ES-I3 (cell line): Measurements from ENCODE around the gene DNAH3.
"Not testable (repeated sequence)": the region's sequence is repeated elsewhere in the genome, so short reads cannot be mapped to it uniquely, and the experiment has no call there.

ENCODE experiments used
- H3K36me3 ChIP-seq: 2 replicates; pipeline ENCODE4 v1.6.1; 2013; ENCODE audit warnings: mild to moderate bottlenecking, low read length, control low read depth, moderate library complexity; ENCODE audit not compliant: insufficient read depth
- H3K4me1 ChIP-seq: 2 replicates; pipeline ENCODE4 v1.6.1; 2013; ENCODE audit warnings: mild to moderate bottlenecking, control low read depth, low read length; ENCODE audit not compliant: insufficient read depth
- H3K9ac ChIP-seq: 2 replicates; pipeline ENCODE4 v1.6.1; 2013; ENCODE audit warnings: low read depth, mild to moderate bottlenecking, low read length, moderate library complexity
- H3K9me3 ChIP-seq: 2 replicates; pipeline ENCODE4 v1.6.1; 2013; ENCODE audit warnings: mild to moderate bottlenecking, low read length, moderate library complexity; ENCODE audit not compliant: control insufficient read depth, insufficient read depth

The DNAH3 gene

DNA sequence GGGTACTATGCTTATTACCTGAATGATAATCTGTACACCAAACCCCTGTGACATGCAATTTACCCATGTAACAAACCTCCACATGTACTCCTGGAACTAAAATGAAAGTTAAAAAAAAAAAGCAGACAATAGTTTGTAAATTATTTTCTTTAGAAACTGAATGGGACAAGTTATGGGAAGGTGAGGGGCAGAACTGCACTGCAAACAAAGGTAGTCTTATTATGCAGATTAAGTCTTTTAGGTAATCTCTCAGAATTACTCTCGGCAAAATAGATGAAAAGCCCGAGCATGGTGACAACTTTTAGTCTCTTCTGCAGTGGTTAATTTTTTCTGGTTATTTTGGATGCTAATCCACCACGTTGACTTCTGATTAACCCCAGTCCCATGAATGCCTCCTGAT, 33.3 kb upstream of the DNAH3 start:
- H3K9ac ChIP-seq: no peak overlapping the region
- peaks cover 2% of the 10 kb centered on the region; the same call in 1 of the 2 replicates for H3K9me3 ChIP-seq
- H3K4me1 ChIP-seq: no peaks in the 10 kb centered on the region; the same call in 1 of the 2 replicates
- H3K36me3 ChIP-seq: peaks cover 22% of the 10 kb centered on the region

DNA sequence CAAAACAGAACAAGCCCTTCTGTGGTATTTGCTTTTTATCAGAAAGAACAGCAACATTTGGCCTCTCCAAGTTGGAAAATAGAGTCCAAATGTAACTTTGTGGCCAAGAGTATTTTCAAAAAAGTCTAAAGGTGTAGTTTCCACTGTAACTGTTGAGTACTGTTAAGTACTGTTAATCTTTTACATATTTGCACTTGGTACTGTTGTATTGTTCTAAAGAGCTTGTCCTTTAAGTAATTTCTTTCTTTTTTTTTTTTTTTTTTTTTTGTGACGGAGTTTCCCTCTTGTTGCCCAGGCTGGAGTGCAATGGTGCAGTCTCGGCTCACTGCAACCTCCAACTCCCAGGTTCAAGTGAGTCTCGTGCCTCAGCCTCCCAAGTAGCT, 29.3 kb upstream of the DNAH3 start:
- Histone ChIP-seq H3K9me3 (peaks cover 10% of the 10 kb centered on the region; the same call in 1 of the 2 replicates), H3K36me3 (peaks cover 41% of the 10 kb centered on the region), H3K9ac (no peak overlapping the region), H3K4me1 (no peaks in the 10 kb centered on the region)

DNA sequence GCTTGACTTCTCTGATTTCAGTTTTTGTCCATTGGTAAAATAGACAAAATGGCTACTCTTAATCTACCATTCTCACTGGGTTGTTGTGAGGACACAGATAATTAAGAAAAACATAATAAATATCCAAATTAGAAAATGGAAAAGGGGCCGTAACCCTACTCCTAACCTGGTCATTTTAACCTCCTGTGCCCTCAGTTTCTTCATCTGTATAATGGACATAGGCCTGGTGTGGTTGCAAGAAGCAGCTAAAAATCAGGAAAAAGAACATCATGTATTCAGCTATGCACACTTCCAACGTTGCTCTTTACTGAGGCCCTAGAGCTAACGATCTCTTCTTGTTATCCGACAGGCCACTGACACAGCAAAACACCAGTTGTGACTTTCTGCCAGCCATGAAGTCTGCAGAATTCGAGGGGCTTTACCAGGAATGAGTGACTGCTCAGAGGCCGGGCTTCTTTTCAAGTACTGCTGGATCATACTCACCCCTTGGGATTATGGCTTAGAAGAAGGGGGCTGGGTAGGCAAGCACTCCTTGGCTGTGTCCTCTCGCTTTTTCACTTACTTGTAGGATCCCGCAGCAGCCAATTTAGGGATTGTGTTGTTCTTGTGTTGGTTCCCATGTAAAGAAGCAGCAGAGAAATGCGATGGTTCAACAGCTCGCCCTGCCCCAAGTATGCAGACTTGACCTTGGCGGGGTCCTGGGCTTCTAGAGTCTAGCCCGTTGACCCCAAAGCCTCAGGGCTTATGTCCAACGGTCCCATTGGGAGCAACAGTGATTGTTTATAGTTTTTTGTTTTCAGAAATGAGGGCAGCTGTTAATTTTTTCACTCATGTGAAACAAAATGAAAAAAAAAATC, 28.7 kb upstream of the DNAH3 start:
- Histone ChIP-seq H3K9me3 (peaks cover 10% of the 10 kb centered on the region; the same call in 1 of the 2 replicates), H3K36me3 (peaks cover 45% of the 10 kb centered on the region)

DNA sequence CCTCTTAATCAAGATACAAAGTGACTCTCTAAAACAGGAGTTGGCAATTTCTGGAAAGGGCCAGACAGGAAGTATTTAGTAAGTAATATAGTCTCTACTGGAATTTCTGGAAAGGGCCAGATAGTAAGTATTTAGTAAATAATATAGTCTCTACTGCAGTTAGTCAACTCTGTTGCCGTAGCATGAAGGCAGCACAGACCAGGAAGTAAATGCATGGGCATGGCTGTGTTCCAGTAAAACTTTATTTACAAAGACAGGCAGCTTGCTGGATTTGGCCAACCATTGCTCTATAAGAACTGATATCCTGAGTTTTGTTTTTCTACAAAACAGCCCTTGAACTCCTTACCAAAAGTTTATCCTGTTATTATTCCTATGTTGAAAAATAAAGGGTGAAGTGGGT, 24.8 kb upstream of the DNAH3 start:
- H3K9ac ChIP-seq: no peak overlapping the region
- H3K36me3 ChIP-seq: peaks cover 49% of the 10 kb centered on the region
- peaks cover 8% of the 10 kb centered on the region; the same call in 1 of the 2 replicates for H3K9me3 ChIP-seq
- no peaks in the 10 kb centered on the region for H3K4me1 ChIP-seq

More for the DNA sequence above, 28.7 kb upstream of the DNAH3 start:
- no peaks in the 10 kb centered on the region for H3K4me1 ChIP-seq
- no peak overlapping the region for H3K9ac ChIP-seq

DNA sequence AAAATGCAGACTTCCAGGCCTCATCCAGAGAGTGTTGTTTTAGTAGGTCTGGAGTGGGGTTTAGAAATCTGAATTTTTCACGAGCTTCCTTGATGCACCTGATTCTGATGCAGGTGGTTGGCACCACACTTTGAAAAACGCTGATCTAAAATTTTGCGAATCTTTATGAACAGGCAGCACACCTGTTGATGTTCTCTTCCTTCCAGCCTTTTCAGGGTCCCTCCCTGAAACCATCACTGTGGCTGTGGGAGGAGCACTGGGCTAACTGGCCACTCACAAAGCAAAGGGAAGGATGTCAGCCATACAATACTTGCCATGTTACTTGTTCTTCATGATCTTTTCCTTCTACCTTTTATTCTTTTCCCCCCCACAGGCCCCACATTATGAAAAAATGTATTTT, 22.0 kb upstream of the DNAH3 start:
- H3K36me3 ChIP-seq: peaks cover 36% of the 10 kb centered on the region
- no peak overlapping the region for H3K9ac ChIP-seq
- H3K4me1 ChIP-seq: no peaks in the 10 kb centered on the region
- H3K9me3 ChIP-seq: no peaks in the 10 kb centered on the region

DNA sequence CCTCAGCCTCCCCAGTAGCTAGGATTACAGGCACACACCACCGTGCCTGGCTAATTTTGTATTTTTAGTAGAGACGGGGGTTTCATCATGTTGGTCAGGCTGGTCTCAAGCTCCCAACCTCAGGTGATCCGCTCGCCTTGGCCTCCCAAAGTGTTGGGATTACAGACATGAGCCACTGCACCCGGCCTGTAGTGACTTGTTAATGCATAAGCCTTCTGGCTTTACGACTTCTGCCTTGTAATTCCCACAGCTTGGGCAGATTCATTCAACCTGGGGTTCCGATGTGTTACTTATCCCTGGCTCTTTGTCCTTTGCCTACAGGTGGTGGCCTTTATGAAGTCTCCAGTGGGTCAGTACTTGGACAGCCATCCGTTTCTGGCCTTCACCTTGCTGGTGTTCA, 19.5 kb upstream of the DNAH3 start:
- peaks cover 24% of the 10 kb centered on the region for H3K36me3 ChIP-seq
- H3K9ac ChIP-seq, H3K4me1 ChIP-seq, H3K9me3 ChIP-seq: not testable (repeated sequence)

DNA sequence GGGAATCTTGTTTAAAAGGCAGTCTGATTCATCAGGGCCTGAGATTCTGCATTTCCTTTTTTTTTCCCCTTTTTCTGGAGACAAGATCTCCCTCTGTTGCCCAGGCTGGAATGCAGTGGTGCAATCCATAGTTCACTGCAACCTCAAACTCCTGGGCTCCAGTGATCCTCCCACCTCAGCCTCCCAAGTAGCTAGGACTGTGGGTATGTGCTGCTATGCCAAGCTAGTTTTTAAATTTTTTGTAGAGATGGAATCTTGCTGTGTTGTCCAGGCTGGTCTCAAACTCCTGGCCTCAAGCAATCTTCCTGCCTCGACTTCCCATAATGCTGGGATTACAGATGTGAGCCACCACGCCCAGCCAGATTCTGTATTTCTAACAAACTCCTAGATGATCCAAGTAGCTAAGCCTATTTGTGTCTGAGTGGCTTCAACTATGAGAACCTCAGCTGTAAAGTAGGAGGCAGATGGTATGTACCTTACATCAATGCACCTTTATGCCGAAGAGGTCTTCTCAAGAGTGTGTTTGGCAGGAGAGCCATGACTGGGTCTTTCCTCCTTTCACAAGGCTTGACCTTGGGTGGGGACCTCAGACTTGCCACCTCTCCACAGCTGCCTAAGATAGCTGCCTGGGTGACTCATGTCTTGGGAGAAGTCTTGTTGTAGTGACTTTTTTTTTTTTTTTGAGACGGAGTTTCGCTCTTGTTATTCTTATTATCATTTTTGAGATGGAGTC, 18.8 kb upstream of the DNAH3 start:
- H3K9ac ChIP-seq: no peak overlapping the region
- peaks cover 19% of the 10 kb centered on the region; the same call in 1 of the 2 replicates for H3K36me3 ChIP-seq
- no peaks in the 10 kb centered on the region for H3K4me1 ChIP-seq
- no peaks in the 10 kb centered on the region for H3K9me3 ChIP-seq

DNA sequence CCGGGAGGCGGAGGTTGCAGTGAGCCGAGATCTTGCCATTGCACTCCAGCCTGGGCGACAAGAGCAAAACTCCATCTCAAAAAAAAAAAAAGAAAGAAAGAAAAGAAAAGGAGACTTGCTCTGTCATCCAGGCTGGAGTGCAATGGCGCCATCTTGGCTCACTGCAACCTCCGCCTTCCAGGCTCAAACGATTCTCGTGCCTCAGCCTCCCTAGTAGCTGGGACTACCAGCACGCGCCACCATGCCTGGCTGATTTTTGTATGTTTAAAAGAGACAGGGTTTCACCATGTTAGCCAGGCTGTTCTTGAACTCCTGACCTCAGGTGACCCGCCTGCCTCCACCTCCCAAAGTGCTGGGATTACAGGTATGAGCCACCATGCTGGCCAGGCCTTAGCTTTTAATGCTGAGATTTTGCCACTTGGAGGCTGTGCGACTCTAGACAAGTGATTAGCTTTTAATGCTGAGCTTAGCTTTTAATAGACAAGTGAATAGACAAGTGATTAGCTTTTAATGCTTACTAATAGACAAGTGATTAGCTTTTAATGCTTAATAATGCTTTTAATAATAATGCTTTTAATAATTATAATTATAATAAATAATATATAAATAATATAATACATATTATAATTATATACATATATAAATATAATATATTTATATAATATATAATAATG, 17.4 kb upstream of the DNAH3 start:
- no peak overlapping the region for H3K9ac ChIP-seq
- H3K4me1 ChIP-seq: no peaks in the 10 kb centered on the region
- H3K9me3 ChIP-seq: no peaks in the 10 kb centered on the region
- peaks cover 18% of the 10 kb centered on the region for H3K36me3 ChIP-seq

DNA sequence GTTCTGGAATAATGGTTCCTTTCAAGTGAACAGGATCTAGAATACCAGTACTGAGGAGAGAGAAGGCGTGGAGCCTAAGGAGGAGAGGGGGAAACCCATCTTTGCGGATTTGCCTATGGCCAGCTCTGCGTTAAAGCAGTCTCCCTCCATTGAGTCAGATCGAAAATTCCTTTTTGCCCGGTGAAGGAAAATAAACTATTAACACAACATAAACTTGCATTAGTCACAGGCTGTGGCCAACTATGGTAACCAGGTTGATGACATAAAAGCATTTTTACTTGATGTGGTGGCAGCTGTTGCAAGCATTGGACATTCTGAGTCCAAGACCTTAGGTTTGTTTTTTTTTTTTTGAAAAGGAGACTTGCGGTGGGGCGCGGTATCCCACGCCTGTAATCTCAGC, 16.7 kb upstream of the DNAH3 start:
- H3K36me3 ChIP-seq: peaks cover 18% of the 10 kb centered on the region
- no peaks in the 10 kb centered on the region for H3K4me1 ChIP-seq
- no peak overlapping the region for H3K9ac ChIP-seq
- H3K9me3 ChIP-seq: no peaks in the 10 kb centered on the region

DNA sequence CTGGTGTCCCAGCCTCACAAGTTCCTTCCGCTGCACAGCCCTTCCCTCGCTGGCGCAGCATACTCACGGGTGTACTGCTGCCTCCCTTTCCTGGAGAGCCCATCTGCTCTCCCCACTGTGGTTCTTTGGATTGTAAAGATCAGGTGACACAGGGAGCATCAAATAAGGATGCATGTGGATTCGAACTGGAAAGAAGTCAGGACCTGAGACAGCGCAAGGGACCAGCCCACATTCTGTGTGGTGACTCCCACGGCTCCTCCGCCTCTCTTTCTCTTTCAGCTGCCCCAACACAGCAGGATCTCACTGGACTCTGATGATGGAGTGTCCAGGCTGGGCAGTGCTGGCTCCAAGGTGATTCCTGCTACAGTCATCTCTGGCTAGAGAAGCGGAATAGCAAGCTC, 15.9 kb upstream of the DNAH3 start:
- Histone ChIP-seq H3K36me3 (peaks cover 18% of the 10 kb centered on the region), H3K9me3 (no peaks in the 10 kb centered on the region), H3K9ac (no peak overlapping the region), H3K4me1 (no peaks in the 10 kb centered on the region)

DNA sequence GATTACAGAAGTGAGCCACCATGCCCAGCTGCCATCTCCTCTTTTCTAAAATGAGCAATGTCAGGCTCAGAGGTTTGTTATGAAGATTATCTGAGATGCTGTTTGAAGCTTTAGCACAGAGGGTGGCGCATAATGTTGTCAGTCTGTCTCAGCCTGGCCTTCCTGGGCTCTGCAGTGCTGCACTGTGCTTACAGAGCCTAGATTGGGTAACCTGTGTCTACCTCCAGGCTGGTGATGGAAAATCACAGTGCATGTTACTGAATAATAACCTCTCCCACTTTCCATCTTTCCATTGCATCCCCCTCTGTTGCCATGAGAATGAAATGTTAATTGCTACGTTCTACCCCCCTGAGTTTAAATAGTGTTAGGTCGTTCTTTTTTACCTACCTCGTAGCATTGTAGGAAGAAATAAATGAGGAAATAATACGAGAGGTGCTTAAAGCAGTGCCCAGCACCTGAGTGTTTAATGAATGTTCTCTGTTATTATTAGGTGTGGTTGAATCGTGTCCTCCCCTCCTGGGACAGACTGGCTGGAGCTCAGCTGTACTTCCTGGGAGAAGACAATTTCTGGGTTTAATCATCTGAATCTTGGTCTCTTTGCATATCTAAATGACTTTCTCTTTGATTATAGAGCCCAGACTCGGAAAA, 14.0 kb upstream of the DNAH3 start:
- Histone ChIP-seq H3K4me1 (no peaks in the 10 kb centered on the region), H3K9me3 (no peaks in the 10 kb centered on the region), H3K9ac (no peak overlapping the region), H3K36me3 (peaks cover 16% of the 10 kb centered on the region)

DNA sequence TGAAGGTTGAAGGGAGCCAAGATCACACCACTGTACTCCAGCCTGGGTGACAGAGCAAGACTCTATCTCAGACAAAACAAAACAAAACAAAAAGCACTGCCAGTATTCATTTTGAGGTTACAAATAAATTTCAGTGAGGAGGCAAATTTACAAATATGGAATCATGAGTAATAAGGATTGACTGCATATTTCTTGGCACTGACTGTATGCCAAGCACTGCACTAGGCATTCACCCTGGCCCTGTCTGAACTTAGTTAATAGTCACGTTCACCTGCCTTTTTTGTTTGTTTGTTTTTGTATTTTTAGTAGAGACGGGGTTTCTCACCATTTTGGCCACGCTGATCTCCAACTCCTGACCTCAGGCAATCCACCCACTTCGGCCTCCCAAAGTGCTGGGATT, 12.9 kb upstream of the DNAH3 start:
- H3K9me3 ChIP-seq: no peaks in the 10 kb centered on the region
- H3K4me1 ChIP-seq: no peaks in the 10 kb centered on the region
- no peak overlapping the region for H3K9ac ChIP-seq
- H3K36me3 ChIP-seq: peaks cover 16% of the 10 kb centered on the region

DNA sequence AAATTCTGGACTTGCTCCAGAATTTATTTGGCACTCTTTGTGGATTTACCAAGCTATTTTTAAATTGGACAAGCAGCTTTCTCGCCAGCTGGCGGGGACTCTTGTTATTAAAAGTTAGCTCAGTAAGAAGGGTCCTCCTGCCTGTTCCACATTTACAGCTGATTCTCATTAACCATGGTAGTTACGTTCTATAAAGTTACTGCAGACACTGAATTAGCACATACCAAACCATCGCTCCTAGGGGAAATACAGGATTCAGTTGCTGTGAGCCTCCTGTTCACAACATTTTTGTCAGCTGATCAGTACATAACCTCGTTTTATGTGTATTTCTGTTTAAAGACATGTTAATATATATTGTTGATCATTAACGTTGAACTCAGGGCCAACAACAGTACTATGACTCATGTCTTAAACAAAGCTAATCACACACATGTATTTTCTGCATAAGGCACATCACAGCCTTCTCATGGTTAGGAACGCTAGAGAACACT, 12.1 kb upstream of the DNAH3 start:
- Histone ChIP-seq H3K9me3 (no peaks in the 10 kb centered on the region), H3K36me3 (peaks cover 16% of the 10 kb centered on the region), H3K4me1 (no peaks in the 10 kb centered on the region; the same call in 1 of the 2 replicates), H3K9ac (no peak overlapping the region)

DNA sequence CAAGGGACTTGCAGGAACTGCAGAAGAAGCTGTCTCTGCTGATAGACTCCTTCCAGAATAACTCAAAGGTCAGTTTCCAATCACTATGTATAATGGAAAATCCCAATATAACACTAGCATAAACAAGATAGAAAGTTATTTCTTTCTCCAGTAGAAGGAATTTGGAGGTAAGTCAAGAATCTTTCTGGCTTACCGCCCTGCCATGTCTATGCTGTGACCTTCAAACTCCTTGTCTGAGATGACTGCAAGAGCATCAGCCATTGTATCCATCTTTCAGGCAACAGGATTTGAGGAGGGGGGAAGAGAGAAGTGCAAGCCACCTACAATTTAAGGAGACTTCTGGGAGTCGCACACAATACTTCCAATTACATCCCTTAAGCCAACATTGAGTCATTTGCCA, 10.6 kb upstream of the DNAH3 start:
- Histone ChIP-seq H3K9ac (no peak overlapping the region), H3K36me3 (peaks cover 16% of the 10 kb centered on the region), H3K4me1 (no peaks in the 10 kb centered on the region; the same call in 1 of the 2 replicates)

More for the DNA sequence above, 10.6 kb upstream of the DNAH3 start:
- H3K9me3 ChIP-seq: no peaks in the 10 kb centered on the region
